H1 (cell line): ENCODE results near the gene ZBTB22. TPM values are rescaled to one million over a fixed set of nuclear protein-coding genes. Genes with fewer than 3 reads are reported as not detected.

ENCODE experiments used
- CTCF ChIA-PET: fragments of 300-600 bp; sonication (Branson Sonifier 250); formaldehyde crosslinking; loops from one replicate; lab custom pipeline; 2021; ENCODE audit not compliant: partially characterized antibody; lab: Charles Lee
- POLR2A ChIA-PET: fragments of 300-600 bp; sonication (Branson Sonifier 250); formaldehyde crosslinking; loops from one replicate; lab custom pipeline; 2021; ENCODE audit warnings: inconsistent platforms; ENCODE audit not compliant: partially characterized antibody; lab: Charles Lee
- DNase-seq, 2 experiments: peaks; one replicate each; pipeline versions ENCODE4 v3.0.0 to v3.0.0-alpha.2; 2010 to 2022; ENCODE audit warnings: low spot score in 2 of 2, low read depth in 1 of 2, mixed read lengths in 1 of 2
- FAIRE-seq: peaks from 2 replicates; lab custom pipeline; 2011; peaks lifted over from hg19 to GRCh38; lab: Jason Lieb, UNC
- H2AFZ ChIP-seq: 2 replicates; pipeline ENCODE4 v1.8.1; 2012; ENCODE audit warnings: low read length, inconsistent platforms
- H2AK5ac ChIP-seq: 2 replicates; pipeline ENCODE4 v1.6.1; 2013; ENCODE audit warnings: low read depth, low read length
- H2BK120ac ChIP-seq: replicated peaks from 2 replicates; pipeline ENCODE3; 2013; ENCODE audit warnings: low read depth, low read length, inconsistent platforms
- H2BK12ac ChIP-seq: 2 replicates; pipeline ENCODE4 v1.6.1; 2013; ENCODE audit warnings: low read depth, low read length
- H2BK15ac ChIP-seq: 2 replicates; pipeline ENCODE4 v1.6.1; 2013; ENCODE audit warnings: low read length
- H2BK20ac ChIP-seq: 2 replicates; pipeline ENCODE4 v1.6.1; 2013; ENCODE audit warnings: low read length
- H2BK5ac ChIP-seq: 2 replicates; pipeline ENCODE4 v1.6.1; 2013; ENCODE audit warnings: low read depth, low read length
- H3K14ac ChIP-seq: 2 replicates; pipeline ENCODE4 v1.6.1; 2013; ENCODE audit warnings: inconsistent platforms; ENCODE audit not compliant: insufficient read length
- H3K18ac ChIP-seq: 2 replicates; pipeline ENCODE4 v1.6.1; 2013; ENCODE audit warnings: low read length; ENCODE audit errors: extremely low read depth
- H3K23ac ChIP-seq: 2 replicates; pipeline ENCODE4 v1.6.1; 2013; ENCODE audit warnings: inconsistent platforms; ENCODE audit not compliant: insufficient read length
- H3K23me2 ChIP-seq: 2 replicates; pipeline ENCODE4 v1.6.1; 2013; ENCODE audit warnings: low read depth, low read length
- H3K27ac ChIP-seq: 2 replicates; pipeline ENCODE4 v1.6.1; 2011; ENCODE audit warnings: low read depth, low read length, inconsistent platforms
- H3K27me3 ChIP-seq, 4 experiments: replicated peaks in 1 of 4; 1 replicate in 1 of 4; 2 replicates in 3 of 4; pipeline versions ENCODE4 v1.6.1 to v1.8.1; 2011 to 2013; ENCODE audit warnings: low read length in 3 of 4, mild to moderate bottlenecking in 3 of 4, inconsistent platforms in 2 of 4, mixed read lengths in 2 of 4, moderate library complexity in 1 of 4; ENCODE audit not compliant: control insufficient read depth in 3 of 4, insufficient read depth in 3 of 4; ENCODE audit errors: extremely low read depth in 1 of 4
- H3K36me3 ChIP-seq, 4 experiments: 2 replicates each; pipeline versions ENCODE4 v1.6.1 to v1.8.1; 2011 to 2013; ENCODE audit warnings: mild to moderate bottlenecking in 4 of 4, low read length in 3 of 4, moderate library complexity in 2 of 4, control low read depth in 1 of 4, inconsistent platforms in 1 of 4; ENCODE audit not compliant: insufficient read depth in 4 of 4, control insufficient read depth in 2 of 4
- H3K4ac ChIP-seq: replicated peaks from 2 replicates; pipeline ENCODE3; 2013; ENCODE audit warnings: low read length, low read depth, mixed read lengths, inconsistent platforms; ENCODE audit not compliant: insufficient read length
- H3K4me1 ChIP-seq, 4 experiments: replicated peaks in 1 of 4; 1 replicate in 1 of 4; 2 replicates in 3 of 4; pipeline versions ENCODE4 v1.6.1 to v1.8.1; 2011 to 2013; ENCODE audit warnings: low read length in 3 of 4, inconsistent platforms in 2 of 4, mixed read lengths in 1 of 4; ENCODE audit not compliant: insufficient read depth in 4 of 4, control insufficient read depth in 3 of 4
- H3K4me2 ChIP-seq, 2 experiments: 2 replicates each; pipeline versions ENCODE4 v1.6.1 to v1.8.1; 2011 to 2013; ENCODE audit warnings: low read depth in 2 of 2, low read length in 2 of 2, control low read depth in 1 of 2, inconsistent platforms in 1 of 2, mild to moderate bottlenecking in 1 of 2; ENCODE audit not compliant: insufficient read depth in 1 of 2
- H3K4me3 ChIP-seq, 4 experiments: fragments of 200-600, 300-600 bp in 1 of 4; sonication (generic), shearing (Covaris generic), sonication (Bioruptor Twin) in 1 of 4; 2 replicates each; pipeline versions ENCODE4 v1.5.1 to v1.8.1; 2011 to 2016; ENCODE audit warnings: low read length in 4 of 4, low read depth in 3 of 4, control low read depth in 2 of 4, inconsistent platforms in 2 of 4, mild to moderate bottlenecking in 2 of 4, mixed read lengths in 1 of 4, moderate library complexity in 1 of 4; ENCODE audit not compliant: insufficient read depth in 2 of 4; ENCODE audit errors: extremely low read depth in 1 of 4
- H3K56ac ChIP-seq: replicated peaks from 2 replicates; pipeline ENCODE3; 2013; ENCODE audit warnings: low read depth, mild to moderate bottlenecking, mixed read lengths, low read length, inconsistent platforms; ENCODE audit not compliant: insufficient read length
- H3K79me1 ChIP-seq: 2 replicates; pipeline ENCODE4 v1.6.1; 2013; ENCODE audit warnings: low read depth, low read length, control low read depth
- H3K79me2 ChIP-seq, 2 experiments: 2 replicates each; pipeline versions ENCODE4 v1.6.1 to v1.8.1; 2012 to 2013; ENCODE audit warnings: low read length in 2 of 2, mild to moderate bottlenecking in 2 of 2, inconsistent platforms in 1 of 2; ENCODE audit not compliant: insufficient read depth in 2 of 2, control insufficient read depth in 1 of 2
- H3K9ac ChIP-seq, 4 experiments: replicated peaks in 1 of 4; 1 replicate in 1 of 4; 2 replicates in 3 of 4; pipeline versions ENCODE4 v1.6.1 to v1.8.1; 2011 to 2013; ENCODE audit warnings: low read depth in 3 of 4, low read length in 3 of 4, control low read depth in 2 of 4, mild to moderate bottlenecking in 2 of 4, moderate library complexity in 2 of 4, inconsistent platforms in 1 of 4; ENCODE audit errors: extremely low read depth in 1 of 4
- H3K9me3 ChIP-seq, 2 experiments: 2 replicates each; pipeline versions ENCODE4 v1.6.1 to v1.8.1; 2012 to 2013; ENCODE audit warnings: mild to moderate bottlenecking in 2 of 2, moderate library complexity in 2 of 2, control low read depth in 1 of 2, inconsistent platforms in 1 of 2, low read depth in 1 of 2, low read length in 1 of 2, mixed read lengths in 1 of 2; ENCODE audit not compliant: insufficient read depth in 2 of 2
- H4K20me1 ChIP-seq, 2 experiments: replicated peaks in 1 of 2; 2 replicates each; pipeline versions ENCODE3 to v1.8.1; 2011 to 2013; ENCODE audit warnings: inconsistent platforms in 2 of 2, low read length in 2 of 2, mild to moderate bottlenecking in 1 of 2; ENCODE audit not compliant: insufficient read depth in 2 of 2, control insufficient read depth in 1 of 2
- H4K5ac ChIP-seq: 2 replicates; pipeline ENCODE4 v1.6.1; 2013; ENCODE audit warnings: low read length, low read depth, mixed read lengths, inconsistent platforms; ENCODE audit not compliant: insufficient read length
- H4K8ac ChIP-seq: 2 replicates; pipeline ENCODE4 v1.8.0; 2013; ENCODE audit warnings: mild to moderate bottlenecking, moderate library complexity, low read length, inconsistent platforms; ENCODE audit not compliant: insufficient read depth; ENCODE audit errors: extremely low read depth
- H4K91ac ChIP-seq: replicated peaks from 2 replicates; pipeline ENCODE3; 2013; ENCODE audit warnings: low read length, mixed read lengths, inconsistent platforms; ENCODE audit not compliant: insufficient read length
- BACH1 ChIP-seq: IDR thresholded peaks from 2 replicates; pipeline ENCODE4 v1.6.1; 2012; ENCODE audit warnings: low read length, improper control_type of control experiment
- FOSL1 ChIP-seq: IDR thresholded peaks from 2 replicates; pipeline ENCODE4 v1.6.1; 2011; ENCODE audit warnings: mild to moderate bottlenecking, low read depth, low read length, moderate library complexity; ENCODE audit not compliant: insufficient read depth
- GABPA ChIP-seq: IDR thresholded peaks from 2 replicates; pipeline ENCODE4 v1.6.1; 2011; ENCODE audit warnings: mild to moderate bottlenecking, low read length, moderate library complexity, borderline replicate concordance; ENCODE audit not compliant: insufficient read depth
- MAX ChIP-seq: IDR thresholded peaks from 2 replicates; pipeline ENCODE4 v1.6.1; 2012; ENCODE audit warnings: inconsistent platforms
- NRF1 ChIP-seq: IDR thresholded peaks from 2 replicates; pipeline ENCODE4 v1.6.1; 2011; ENCODE audit warnings: mild to moderate bottlenecking, low read depth, low read length, improper control_type of control experiment
- RFX5 ChIP-seq: IDR thresholded peaks from 2 replicates; pipeline ENCODE4 v1.6.1; 2011; ENCODE audit warnings: low read depth, low read length, improper control_type of control experiment, borderline replicate concordance
- RXRA ChIP-seq: IDR thresholded peaks from 2 replicates; pipeline ENCODE4 v1.6.1; 2011; ENCODE audit warnings: low read depth, mild to moderate bottlenecking, low read length, moderate library complexity; ENCODE audit not compliant: insufficient read depth
- SAP30 ChIP-seq: fragments of 300-600 bp; sonication (generic); IDR thresholded peaks from 2 replicates; pipeline ENCODE4 v1.7.1; 2012; ENCODE audit warnings: low read length, moderate library complexity, mild to moderate bottlenecking, inconsistent platforms; ENCODE audit not compliant: insufficient read depth, insufficient replicate concordance
- SP2 ChIP-seq: IDR thresholded peaks from 2 replicates; pipeline ENCODE4 v1.6.1; 2012; ENCODE audit warnings: mild to moderate bottlenecking, low read length, inconsistent platforms
- SP4 ChIP-seq: IDR thresholded peaks from 2 replicates; pipeline ENCODE4 v1.6.1; 2012; ENCODE audit warnings: low read length, inconsistent platforms
- SUZ12 ChIP-seq: fragments of 200-600 bp; sonication (generic); IDR thresholded peaks from 2 replicates; pipeline ENCODE4 v1.6.1; 2012; ENCODE audit warnings: mild to moderate bottlenecking, inconsistent platforms, low read length, moderate library complexity, mixed read lengths
- TBP ChIP-seq: IDR thresholded peaks from 2 replicates; pipeline ENCODE4 v1.6.1; 2011; ENCODE audit warnings: low read depth, low read length, improper control_type of control experiment
- YY1 ChIP-seq: IDR thresholded peaks from 2 replicates; pipeline ENCODE4 v1.6.1; 2011; ENCODE audit warnings: low read depth, mild to moderate bottlenecking, low read length
- WGBS, 2 experiments: shearing (Covaris generic) in 1 of 2; methylation state at CpG; one replicate each; pipeline versions ENCODE4 v1.1.6 to v1.1.7; 2013 to 2015; ENCODE audit warnings: low lambda C conversion rate in 2 of 2, mixed read lengths in 2 of 2, inconsistent platforms in 1 of 2, low coverage in 1 of 2, missing lambda C conversion rate in 1 of 2; ENCODE audit not compliant: insufficient replicate concordance in 2 of 2, insufficient coverage in 1 of 2, insufficient read length in 1 of 2; ENCODE audit errors: extremely low coverage in 1 of 2, missing lambda C conversion rate in 1 of 2; 5-methylcytosine and 5-hydroxymethylcytosine counted together
- polyA plus RNA-seq, 7 experiments: library from polyadenylated mRNA; depleted of rRNA in 3 of 7; stranded (reverse) in 5 of 7; unstranded in 2 of 7; fragments of >200 nt in 5 of 7; fragments of 200-250 nt in 2 of 7; gene quantifications; 1 replicate in 5 of 7; 2 replicates in 1 of 7; 4 replicates in 1 of 7; pipeline versions ENCODE4 v1.2.1 to v1.2.3, GENCODE V29; 2011 to 2013; ENCODE audit warnings: missing spikeins in 2 of 7, mixed read lengths in 2 of 7
- total RNA-seq: library from RNA; stranded (reverse); fragmentation: NEBNext Ultra II Directional; extraction: Animal tissue kit (Norgen Biotek cat#: 25700); gene quantifications from 2 replicates; pipeline ENCODE4 v1.2.1, GENCODE V29; 2021
- TF ChIP-seq, protein P1 (sequence below): IDR thresholded peaks from 2 replicates; pipeline ENCODE4 v1.6.1; 2011; ENCODE audit warnings: low read depth, mild to moderate bottlenecking, low read length; ENCODE audit not compliant: insufficient read depth

The ZBTB22 gene
- total and polyA plus RNA-seq, 2 of the 8 experiments (the other 6 are each of a cell fraction or from before 2014, with no cell fraction given), result 7.4 to 9.9 TPM

GRCh38 chr6:33330736-33331135, 13.2 kb upstream of the ZBTB22 start:
- no peak overlapping the region for H2BK12ac ChIP-seq
- no peak overlapping the region for H3K27ac ChIP-seq
- no peaks in the 10 kb centered on the region for H3K36me3 ChIP-seq
- H2BK120ac ChIP-seq, result no peak overlapping the region
- no peak overlapping the region for H2BK15ac ChIP-seq
- no peak overlapping the region for H3K4ac ChIP-seq
- H3K23me2 ChIP-seq, result no peaks in the 10 kb centered on the region
- H3K4me2 ChIP-seq, result no peak overlapping the region
- H3K79me2 ChIP-seq, result no peaks in the 10 kb centered on the region
- H3K18ac ChIP-seq, result no peak overlapping the region
- H2AFZ ChIP-seq, result no peak overlapping the region
- no peaks in the 10 kb centered on the region for H3K9me3 ChIP-seq
- H4K8ac ChIP-seq, result no peak overlapping the region
- DNase-seq (no peak), FAIRE-seq (no peak)
- H3K23ac ChIP-seq, result no peak overlapping the region
- H3K27me3 ChIP-seq, result no peaks in the 10 kb centered on the region
- no peaks in the 10 kb centered on the region for H3K4me1 ChIP-seq
- ChIA-PET CTCF (interaction anchor here (0.7 to 1.5 kb wide), 5 partner anchors 11 to 159 kb away, joined by 3 to 5 read pairs (median 3); no protein-coding TSS in a partner anchor), POLR2A (interaction anchor here (0.6 to 1.9 kb wide), 2 partner anchors 10 to 24 kb away, joined by 4 to 5 read pairs; no protein-coding TSS in a partner anchor)
- no peak overlapping the region for H2AK5ac ChIP-seq
- H3K4me3 ChIP-seq, result no peak overlapping the region
- H3K56ac ChIP-seq, result no peak overlapping the region
- no peaks in the 10 kb centered on the region for H3K79me1 ChIP-seq
- TF ChIP-seq GABPA (no peak), RFX5 (no peak), RXRA (no peak), TBP (no peak), MAX (no peak), NRF1 (no peak), SP2 (no peak), SAP30 (no peak), SUZ12 (no peak), BACH1 (no peak), YY1 (no peak), SP4 (no peak), FOSL1 (no peak)
- TF ChIP-seq, protein P1, sequence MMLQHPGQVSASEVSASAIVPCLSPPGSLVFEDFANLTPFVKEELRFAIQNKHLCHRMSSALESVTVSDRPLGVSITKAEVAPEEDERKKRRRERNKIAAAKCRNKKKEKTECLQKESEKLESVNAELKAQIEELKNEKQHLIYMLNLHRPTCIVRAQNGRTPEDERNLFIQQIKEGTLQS, result no peak
- H4K91ac ChIP-seq, result no peak overlapping the region
- WGBS, 2 experiments, result 84% methylated on average over 5 of the region's 10 CpGs; no CpG with 5 or more reads in 1 of the 2 experiments
- H3K9ac ChIP-seq, result no peak overlapping the region
- no peaks in the 10 kb centered on the region for H4K20me1 ChIP-seq
- no peak overlapping the region for H2BK5ac ChIP-seq
- H2BK20ac ChIP-seq, result no peak overlapping the region
- H3K14ac ChIP-seq, result no peak overlapping the region
- H4K5ac ChIP-seq, result no peak overlapping the region
